Cardiac fibroblast (primary cell): ENCODE measurements around the gene CCDC33.
A peak's percentile ranks its signal among the peaks of the same experiment; 100 is the strongest.

Source experiments
- DNase-seq, 2 donors: peaks; one replicate each; pipeline versions ENCODE4 v3.0.0 to v3.0.0-alpha.2; 2010; ENCODE audit warnings: low read depth in 2 of 2
- H3K4me3 ChIP-seq, 2 donors: replicated peaks in 1 of 2; 1 replicate in 1 of 2; 2 replicates in 1 of 2; pipeline ENCODE4 v1.5.1; 2011; ENCODE audit warnings: low read depth in 2 of 2, low read length in 2 of 2, mild to moderate bottlenecking in 2 of 2, moderate library complexity in 1 of 2
- CTCF ChIP-seq: IDR thresholded peaks from one replicate; pipeline ENCODE4 v1.5.1; 2011; ENCODE audit warnings: low read depth, mild to moderate bottlenecking, low read length, inconsistent platforms

CCDC33 gene

DNA sequence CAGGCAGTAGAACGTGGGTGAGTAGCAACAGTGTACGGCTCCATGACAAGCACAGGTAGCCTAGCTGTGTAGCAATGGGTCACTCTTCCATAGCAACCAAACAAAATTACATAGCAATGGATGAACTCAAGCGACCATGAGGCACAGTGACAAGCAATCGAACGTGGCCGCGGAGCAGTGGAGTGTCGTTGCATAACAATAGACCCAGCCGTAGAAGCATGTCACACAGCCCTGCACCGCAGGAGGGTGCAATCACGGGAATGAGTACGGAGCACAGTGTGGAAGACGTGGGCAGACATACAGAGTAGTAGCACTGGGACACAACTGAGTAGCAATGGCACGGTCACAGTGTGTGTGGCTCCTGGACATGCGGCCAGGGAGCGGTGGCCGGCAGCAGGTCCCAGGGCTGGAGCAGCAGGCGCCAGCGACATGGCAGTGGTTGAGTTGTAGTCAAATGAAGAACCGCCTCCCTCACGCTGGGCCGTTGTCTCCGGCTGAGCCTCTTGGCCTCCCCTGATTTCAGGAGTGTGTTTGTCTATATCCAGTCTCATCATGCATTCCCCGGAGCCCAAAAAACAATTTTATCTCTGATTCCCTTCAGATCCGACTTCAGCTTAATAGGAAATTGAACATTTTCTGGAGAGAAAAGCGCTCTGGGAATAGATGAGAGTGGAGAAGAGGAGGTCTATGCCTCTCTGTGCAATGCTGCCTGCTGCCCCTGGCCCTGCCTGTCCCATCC, 64.1 kb downstream of the CCDC33 start:
- no peak overlapping the region for H3K4me3 ChIP-seq
- no peak for TF ChIP-seq CTCF
- DNase-seq: no peak

GRCh38 chr15:74301583-74302361, 65.6 kb downstream of the CCDC33 start:
- H3K4me3 ChIP-seq: no peak overlapping the region
- no peak for TF ChIP-seq CTCF
- DNase-seq: no peak

DNA sequence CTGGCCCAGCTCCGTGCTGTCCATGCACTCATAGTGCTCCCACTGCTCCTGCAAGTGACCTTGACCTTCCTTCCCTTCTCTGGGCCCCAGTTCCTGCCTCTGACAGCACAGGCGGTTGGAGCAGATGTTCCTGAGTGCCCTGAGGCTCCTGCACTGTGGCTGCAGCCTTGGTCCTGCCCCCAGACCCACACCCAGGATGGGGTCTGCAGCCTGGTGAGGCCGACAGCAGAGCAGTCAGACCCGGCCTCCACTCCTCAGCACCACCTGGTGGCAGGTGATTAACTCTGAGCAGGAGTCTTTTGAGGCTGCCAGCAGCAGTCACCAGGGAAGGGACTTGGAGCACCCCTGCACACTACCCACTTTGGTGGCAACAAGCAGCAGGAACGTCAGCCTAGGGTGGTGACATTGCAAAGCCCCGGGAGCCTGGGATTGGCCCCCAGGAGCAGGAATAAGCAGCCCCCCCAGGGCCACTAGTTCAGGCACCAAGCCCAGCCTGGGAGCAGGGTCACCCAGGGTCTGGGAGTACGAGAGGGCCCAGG, 66.8 kb downstream of the CCDC33 start:
- no peak overlapping the region for H3K4me3 ChIP-seq
- TF ChIP-seq CTCF: peak; percentile 70
- DNase-seq: peak; percentile 44 to 48

- no peak for DNase-seq
- H3K4me3 ChIP-seq: no peak overlapping the region
- TF ChIP-seq CTCF: no peak
Measured at GRCh38 chr15:74303741-74304309, 67.7 kb downstream of the CCDC33 start.

DNA sequence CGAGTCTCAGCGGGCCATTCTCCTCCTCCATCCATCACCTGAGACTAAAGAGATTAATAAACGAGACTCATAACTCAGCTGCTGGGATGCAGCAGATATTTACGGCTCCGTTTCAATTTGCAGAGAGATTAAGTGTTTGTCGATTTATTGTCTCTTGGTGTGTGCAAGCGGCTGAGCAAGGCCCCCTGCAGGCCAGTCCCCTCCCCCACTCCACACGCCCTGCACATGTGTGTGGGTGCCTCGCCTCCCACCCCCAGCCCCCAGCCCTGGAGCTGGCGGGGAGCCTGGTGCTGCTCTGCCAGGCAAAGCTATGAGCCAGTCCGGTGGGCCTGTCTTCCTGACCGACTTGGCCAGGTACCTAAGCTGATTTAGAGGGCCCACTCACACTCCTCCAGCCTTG, 68.3 kb downstream of the CCDC33 start:
- no peak for DNase-seq
- H3K4me3 ChIP-seq: no peak overlapping the region
- no peak for TF ChIP-seq CTCF

- no peak for DNase-seq
- TF ChIP-seq CTCF: no peak
- no peak overlapping the region for H3K4me3 ChIP-seq
Measured at GRCh38 chr15:74305687-74306086, 69.6 kb downstream of the CCDC33 start.
